Stimulated activated CD8-positive, alpha-beta memory T cell treated with anti-CD3 and anti-CD28 coated beads, Interleukin-15, amount 100 ng/mL, for 4 hours (primary cell): ENCODE measurements around the gene MAPK14.
"Not testable (repeated sequence)": the region's sequence is repeated elsewhere in the genome, so short reads cannot be mapped to it uniquely, and the experiment has no call there.

ENCODE experiments used
- DNase-seq, 2 donors: peaks; one replicate each; pipeline ENCODE4 v3.0.0-alpha.2; 2020; ENCODE audit warnings: low read depth in 2 of 2

The MAPK14 gene

DNA sequence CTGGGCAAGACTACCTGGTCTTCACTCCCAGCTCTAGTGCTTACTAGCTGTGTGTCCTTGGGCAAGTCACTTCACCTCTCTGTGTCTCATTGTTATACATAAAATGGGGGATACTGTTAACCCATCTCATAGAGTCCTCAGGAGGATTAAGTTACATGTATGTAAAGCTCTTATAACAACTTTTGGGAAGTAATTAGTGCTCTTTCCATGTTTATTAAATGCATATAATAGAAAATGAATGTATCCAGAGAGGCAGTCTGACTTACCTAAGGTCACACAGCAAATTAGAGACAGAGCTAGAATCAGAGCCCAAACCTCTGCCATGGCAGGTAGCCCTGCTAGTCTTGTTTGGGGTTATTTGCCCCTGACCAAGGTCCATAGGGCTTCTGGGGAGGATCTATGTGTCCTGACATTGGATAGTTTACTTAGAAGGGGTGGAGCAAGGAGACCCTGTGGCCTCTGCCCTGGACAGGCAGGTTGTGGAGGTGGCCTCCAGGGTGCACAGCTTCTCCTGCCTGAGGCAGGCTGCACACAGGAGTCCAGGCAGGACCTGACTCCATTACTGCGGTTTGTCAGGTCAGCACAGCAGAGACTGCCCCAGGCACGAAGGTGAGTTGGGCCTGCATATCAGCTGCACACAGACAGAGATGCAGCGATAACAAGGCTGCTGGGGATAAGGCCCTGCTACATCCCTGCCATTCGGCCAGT lies 94.3 kb downstream of the MAPK14 start:
- no peak for DNase-seq

DNA sequence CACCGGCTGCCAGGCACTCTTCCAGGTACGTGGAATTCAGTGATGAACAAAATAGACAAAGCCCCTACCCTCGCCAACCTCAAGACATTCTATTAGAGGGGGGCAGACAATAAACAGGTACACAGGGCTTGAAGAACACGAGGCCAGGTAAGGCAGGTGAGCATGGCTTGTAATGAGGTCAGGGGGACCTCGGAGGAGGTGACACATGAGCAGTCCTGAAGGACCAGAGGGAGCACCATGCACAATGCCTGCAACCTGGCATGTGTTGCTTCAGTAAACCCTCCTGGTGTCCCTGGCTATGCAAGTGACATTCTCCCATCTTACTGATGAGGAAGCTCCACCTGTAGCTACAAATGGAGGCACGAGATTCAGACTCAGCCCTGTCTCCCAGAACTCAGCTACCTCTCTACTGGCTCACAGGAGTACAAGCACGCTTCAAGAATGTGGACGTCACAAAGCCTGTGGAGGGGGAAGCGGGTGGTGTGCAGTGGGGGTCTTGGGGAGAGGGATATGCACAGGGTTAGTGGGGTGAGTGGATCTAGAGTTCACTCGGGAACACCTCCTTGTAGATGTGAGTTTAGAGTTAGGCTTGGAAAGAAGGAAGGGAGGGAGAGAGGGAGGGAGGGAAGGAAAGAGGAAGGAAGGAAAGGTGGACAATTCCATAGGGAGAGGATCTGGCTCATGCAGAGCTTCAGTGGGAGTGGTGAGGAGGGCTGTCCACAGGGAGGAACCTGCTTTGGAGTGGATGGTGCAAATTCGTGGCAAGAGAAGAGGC lies 95.1 kb downstream of the MAPK14 start:
- no peak for DNase-seq

DNA sequence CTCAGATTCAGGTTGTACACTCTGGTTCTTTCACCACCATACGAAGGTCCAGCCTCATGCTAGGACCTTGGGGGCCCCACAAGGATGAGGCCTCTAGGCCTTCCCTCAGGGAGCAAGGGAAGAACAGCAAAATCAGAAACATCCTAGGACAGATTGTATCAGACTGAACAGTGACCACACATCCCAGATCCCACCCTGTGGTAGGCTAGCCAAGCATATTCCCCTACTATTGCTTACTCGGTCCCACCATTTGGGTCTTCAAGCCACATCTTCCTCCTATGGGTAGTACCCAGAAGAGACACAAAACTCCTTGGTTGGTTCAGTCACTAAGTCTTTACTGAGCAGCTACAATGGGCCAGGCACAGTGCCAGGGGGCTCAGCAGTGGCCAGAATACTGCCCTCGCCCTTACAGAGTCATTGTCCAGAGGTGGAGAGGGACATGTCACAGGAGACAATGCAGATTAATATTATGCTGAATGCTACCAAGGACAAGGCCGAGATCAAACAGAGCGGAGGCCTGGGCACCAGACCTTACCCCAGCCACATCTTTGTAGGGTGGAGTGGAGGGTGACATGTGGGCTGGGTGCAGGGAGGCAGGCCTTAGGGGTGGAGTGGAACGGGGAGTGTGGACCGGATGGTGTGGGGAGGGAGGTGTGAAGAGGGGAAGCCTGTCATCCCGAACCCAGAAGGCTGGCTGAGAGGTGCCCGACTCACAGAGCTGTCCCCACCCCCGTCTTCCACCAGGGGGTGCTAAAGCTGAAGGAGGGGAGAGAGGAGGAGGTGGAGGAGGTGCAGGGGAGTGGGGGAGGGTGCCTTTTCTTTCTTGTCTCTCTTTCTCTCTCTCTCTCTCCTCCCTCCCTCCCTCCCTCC lies 95.9 kb downstream of the MAPK14 start:
- peak; percentile 70 to 86 for DNase-seq

DNA sequence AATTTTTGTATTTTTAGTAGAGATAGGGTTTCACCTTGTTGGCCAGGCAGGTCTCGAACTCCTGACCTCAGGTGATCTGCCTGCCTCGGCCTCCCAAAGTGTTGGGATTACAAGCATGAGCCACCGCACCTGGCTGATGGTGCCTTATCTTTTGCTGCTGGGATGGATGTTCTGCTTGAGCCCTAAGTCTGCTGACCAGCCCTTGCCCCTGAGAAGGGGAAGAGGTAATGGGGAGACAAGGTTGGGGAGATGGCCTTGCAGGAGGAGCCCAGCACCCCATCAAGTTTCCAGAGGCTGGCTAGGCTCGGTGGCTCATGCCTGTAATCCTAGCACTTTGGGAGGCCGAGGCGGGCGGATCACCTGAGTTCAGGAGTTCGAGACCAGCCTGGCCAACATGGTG lies 96.7 kb downstream of the MAPK14 start:
- DNase-seq: not testable (repeated sequence)

DNA sequence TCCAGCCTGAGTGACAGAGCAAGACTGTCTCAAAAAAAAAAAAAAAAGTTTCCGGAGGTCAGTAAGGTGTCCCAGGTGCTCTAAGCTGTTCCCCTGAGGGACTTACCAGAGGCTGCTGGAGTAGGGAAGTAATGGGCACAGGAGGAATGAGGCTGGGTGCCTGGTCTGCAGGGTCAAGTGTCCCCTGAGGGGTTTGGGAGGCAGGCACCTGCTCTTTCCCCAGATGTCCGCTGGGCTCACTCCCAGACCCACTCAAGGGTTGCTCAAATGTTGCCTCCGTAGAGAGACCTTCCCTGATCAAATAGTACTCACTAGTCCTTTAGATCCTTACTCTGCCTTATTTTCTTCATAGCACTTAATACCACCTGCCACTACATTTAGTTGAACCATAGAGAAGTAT lies 97.3 kb downstream of the MAPK14 start:
- DNase-seq: no peak

DNA sequence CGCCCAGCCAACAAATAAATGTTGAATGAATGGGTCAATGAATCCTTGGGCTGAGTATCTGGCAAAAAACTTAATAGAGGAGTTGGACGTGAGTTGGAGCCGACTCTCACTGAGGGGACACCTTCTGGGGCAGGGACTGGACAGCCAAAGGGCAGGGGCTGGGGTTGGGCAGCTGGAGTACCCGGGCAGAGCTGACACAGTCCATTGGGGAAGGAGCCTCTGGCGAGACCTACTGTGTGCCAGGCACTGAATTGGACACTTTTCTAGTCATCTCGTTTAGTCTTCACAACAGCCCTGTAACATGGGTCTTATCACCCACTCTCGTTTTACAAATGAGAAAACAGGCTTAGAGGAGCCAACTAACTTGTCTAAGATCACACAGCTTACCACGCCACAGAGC lies 98.0 kb downstream of the MAPK14 start:
- no peak for DNase-seq

DNA sequence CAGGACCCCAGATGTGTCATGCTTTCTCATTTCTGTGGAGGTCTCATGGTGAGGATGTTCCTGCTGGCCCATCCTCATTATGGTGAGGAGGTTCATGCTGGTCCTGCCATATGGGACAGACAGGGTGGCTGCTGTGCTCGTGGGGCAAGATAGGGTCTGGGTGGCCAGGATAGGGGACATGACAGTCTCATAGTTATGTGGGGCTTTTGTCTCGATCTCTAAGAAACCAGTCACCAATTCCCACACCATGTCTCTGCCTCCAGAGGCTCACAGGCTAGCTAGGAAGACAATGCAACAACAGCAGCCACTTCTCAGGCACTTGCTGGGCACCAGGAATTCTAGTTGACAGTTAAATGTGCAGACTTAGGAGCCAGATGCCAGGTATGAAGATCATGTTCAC lies 98.5 kb downstream of the MAPK14 start:
- no peak for DNase-seq

DNA sequence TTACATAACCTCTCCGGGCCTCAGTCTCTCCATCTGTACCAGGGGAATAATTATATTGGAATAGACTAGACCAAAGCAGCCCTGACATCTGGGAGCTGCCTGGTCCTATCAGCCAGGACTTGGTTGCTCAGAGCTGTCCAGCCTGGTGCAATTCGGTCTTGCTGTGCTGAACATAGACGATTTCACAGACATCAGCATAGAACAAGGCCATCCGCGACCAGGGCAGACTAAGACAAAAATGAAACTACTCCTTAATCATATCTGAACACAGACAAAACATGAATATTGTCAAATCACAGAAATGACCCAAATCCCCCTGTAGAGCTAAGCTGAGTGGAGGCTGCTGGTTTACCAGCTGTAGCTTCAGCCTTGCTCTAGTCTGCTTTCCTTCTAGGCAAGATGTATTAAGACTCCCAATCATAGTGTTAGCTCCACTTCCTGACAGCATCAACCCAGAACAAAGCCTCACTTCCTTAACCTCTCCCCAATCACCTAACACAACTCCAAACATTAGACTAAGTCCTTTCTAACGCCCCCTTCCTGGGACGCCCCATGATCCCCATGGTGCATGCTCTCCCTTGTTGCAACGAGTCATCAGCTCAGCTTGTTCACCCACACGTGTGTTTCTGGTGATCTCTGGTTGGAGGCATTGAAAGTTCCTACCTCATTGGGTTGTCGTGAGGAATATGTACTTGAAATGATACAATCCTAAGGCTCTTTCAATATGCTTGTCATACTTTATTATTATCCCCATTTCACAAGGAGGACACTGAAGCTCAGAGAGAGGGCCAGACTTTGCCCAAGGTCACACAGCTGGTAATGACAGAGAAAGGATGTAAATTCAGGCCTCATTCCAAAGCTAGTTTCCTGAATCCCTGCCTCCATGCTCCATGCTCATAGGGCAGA lies 99.2 kb downstream of the MAPK14 start:
- DNase-seq: no peak

DNA sequence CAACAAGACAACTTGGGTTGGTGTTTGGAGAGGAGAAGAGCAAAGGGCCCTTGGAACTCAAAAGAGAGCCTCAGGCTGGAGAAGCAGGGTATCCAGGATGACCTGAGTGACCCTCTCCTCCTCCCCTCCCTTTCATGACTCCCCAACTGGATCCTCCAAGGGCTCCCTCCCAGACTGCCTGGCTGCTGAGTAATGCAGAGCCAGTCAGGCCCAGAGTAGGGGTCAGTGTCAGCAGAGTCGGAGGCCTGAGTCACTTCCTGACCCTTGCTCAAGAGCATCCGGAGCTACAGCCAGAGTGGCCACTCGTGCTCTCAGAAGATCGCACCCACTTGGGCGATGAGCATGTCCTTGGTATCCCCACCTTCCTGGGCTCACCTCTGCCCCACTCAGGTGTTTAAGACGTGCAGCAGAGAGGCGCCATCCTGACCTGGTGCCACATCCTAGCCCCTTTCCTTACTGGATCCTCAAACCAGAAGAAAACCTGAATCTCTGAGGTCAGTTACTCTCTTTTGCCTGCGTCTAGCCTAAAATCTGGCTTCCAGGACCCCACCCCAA lies 99.9 kb downstream of the MAPK14 start:
- no peak for DNase-seq

DNA sequence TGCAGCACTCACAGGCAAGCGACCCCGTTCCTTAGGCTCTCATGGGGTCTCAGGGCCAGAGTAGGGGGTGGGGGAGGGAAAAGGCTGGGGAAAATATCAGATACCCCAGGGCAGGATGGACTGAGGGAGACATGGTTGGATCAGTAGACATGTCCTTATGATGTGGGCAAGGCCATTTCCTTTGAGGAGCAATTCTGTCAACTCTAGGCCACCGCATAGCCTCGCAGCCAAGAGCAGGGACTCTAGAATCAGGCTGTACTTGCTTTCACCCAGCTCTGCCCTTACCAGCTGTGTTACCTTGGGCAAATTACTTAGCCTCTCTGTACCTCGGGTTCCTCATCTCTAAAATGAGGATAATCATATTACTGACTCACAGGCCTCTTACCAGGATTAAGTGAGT lies 100.5 kb downstream of the MAPK14 start:
- no peak for DNase-seq

DNA sequence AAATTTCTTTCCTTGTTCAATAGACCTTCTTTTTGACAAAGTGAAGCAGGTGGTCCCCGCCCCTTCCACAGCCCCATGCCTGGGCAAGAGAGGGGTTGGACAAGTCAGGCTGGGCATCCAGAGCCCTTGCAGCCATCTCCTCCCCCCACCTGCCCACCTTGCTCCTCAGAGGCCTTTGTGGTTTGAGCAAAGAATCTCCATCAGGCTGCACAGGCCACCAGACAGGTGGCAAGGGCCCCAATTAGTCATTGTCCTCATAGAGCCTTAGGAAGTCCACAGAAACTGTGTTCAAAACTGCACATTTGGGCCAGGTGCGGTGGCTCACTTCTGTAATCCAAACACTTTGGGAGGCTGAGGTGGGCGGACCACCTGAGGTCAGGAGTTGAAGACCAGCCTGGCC lies 101.2 kb downstream of the MAPK14 start:
- no peak for DNase-seq

DNA sequence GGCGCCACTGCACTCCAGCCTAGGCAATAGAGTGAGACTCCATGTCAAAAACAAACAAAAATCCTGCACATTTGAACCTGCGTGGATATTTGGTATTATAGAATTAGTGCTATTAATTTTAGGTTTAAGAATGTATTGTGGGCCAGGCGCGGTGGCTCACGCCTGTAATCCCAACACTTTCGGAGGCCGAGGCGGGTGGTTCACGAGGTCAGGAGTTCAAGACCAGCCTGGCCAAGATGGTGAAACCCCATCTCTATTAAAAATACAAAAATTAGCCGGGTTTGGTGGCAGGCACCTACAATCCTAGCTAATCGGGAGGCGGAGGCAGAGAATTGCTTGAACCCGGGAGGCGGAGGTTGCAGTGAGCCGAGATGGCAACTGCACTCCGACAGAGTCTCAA lies 101.7 kb downstream of the MAPK14 start:
- DNase-seq: not testable (repeated sequence)

DNA sequence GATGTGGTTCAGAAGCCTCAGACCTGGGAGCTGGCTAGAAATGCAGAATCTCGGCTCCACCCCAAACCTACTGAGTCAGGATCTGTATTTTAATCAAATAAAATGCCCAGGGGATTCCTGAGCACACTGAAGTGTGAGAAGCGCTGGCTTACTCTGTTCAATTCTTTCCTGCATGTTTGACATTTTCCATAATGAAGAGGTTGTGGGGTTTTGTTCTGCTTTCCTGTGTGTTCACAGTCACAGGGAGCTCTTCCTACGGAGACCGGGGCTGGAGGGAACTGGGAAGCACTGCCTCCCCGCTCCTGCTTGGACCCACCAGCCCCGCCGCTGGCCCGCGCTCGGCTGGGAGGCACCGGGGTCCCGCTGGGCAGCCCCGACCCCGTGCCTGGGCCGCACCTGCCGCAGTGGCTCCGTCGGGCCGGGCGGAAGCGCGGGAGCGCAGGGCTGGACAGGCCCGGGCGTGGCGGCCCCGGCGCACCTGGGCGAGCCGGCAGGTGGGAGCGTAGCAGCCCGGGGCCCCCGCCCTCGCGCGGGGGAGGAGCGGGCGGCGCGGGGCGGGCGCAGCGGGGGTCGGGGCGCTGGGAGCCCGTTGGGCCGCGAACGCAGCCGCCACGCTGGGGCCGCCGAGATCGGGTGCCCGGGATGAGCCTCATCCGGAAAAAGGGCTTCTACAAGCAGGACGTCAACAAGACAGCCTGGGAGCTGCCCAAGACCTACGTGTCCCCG lies 102.5 kb downstream of the MAPK14 start, which contains the start of gene MAPK13:
TSS of gene MAPK13 (plus strand) at position 573 of the 726 bp plus-strand sequence. CDS start at position 643, 70 bp downstream.
- no peak for DNase-seq

DNA sequence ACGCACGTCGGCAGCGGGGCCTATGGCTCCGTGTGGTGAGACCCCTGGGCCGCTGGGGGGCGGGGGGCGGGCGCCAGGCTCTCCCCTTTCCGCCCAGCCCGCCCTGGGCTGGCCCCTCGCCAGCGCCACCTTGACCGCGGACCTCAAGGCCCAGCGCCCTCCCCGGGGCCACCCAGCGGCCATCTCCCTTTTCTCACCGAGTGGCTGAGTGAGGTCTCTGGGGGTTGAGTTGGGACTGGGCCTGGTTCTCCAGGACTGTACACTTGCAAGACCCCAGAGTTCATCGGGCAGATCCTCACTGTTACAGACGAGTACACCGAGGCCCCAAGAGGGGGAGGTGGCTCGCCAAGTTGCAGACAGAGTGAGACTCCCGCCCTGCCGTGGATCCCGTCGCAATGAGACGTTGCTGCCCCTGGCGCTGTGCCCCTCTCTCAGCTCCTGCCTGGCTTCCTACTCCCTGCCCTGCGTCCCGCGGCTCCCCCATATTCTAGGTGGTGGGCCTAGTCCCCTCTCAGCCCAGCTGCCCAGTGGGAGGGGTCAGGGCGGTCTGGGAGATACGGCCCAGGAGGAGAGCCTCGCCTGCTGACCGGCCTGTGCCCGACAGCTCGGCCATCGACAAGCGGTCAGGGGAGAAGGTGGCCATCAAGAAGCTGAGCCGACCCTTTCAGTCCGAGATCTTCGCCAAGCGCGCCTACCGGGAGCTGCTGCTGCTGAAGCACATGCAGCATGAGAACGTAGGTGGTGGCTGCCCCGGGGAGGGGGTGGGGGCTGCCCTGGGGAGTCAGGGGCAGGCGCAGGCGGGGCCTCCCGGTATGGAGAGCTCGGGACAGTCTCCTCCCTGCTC lies 103.3 kb downstream of the MAPK14 start:
- DNase-seq: peak; percentile 45 to 56

DNA sequence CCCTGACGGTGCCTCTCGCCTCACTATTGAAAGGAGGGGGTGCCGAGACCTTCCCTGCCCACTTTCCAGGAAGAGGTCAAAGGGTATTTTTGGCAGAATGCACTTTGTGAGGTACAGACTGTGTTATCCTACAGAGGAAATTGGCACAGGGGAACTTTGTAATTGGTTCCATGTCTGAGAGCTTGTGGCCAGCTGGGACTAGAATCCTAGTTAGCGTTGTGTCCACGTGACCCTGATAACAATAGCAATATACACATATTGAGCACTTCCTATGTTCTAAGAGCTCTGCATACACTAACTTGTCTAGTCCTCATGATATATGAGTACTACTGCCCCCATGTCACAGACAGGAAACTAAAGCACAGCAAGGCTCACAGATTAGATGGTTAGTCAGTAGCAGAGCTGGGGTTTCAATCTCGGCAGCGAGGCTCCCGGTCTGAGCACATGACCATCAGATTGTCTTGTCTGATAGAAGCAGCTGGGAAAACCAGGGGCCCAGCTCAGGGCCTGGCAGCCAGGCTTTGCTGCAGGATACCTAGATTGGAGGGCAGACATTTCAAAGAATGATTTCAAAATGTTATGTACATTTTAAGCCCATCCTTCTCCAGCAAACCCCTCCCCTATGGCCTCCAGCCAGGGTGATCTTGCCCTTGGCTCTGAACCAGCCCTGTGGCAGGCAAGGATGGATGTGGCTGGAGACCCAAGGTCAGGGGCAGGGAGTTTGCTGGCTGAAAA lies 104.1 kb downstream of the MAPK14 start:
- no peak for DNase-seq

DNA sequence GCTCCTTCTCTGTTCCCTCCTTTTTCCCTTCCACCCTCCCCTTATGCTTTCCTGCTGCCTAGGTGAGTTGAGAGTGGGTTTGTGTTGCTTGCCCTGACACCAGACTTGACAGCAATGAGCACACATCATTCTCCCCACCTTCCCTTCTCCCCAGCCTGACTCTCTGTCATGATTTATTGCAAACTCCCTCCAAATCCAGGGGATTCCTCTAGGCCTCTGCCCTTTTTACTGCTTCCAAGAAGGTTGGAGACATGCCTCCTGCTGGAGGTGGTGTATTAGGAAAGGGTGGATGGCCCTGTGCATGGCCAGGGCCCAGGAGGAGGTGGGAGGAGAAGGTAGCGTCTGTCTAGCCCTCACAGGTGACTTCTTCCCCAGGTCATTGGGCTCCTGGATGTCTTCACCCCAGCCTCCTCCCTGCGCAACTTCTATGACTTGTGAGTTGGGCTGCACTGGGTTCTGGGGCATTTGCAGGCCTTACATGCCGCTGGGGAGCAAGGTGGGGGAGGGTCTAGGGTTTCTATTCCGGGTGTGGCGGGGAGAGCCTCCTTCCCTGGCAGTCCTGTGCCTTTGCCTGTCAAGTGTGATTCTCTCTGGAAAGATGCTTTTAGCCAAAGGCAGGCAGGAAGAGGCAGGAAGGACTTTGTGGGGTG lies 104.8 kb downstream of the MAPK14 start:
- no peak for DNase-seq

DNA sequence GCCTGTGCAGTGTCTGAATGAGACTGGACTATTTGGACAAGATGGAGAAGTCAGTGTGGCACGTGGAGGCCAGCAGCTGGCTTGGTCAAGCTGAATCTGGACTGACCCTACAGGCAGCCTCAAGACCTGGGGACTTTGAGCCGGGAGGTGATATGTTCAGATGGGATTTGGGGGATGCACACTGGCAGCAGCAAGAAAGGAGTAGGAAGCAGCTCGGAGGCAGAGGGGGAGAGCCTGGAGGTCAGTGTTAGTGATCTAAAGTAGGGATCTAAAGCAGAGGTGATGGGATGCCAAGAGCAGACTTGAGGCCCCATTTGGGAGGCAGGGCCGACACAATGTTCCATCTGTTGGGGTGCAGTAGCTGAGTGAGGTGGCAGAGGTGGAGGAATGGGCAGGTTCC lies 105.5 kb downstream of the MAPK14 start:
- no peak for DNase-seq

DNA sequence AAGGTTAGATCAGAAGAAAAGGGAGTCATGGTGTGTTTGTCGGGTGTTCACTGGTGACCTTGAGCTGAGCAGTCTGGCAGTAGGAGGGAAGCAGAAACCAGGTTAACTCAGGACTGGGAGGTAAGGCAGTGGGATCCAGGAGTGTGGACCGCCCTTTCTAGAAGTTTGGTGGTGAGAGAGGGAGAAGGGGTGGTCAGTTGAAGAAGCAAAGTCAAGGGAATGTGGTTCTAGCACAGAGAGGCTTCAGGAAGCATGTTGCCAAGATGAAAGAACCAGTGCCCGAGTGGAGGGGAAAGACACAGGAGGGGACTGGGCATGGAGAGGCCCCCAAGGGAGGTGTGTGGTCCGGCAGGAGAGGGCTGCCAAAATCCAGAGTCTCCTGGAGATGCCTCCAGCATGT lies 106.3 kb downstream of the MAPK14 start:
- no peak for DNase-seq
